ENCODE measurements around the gene PSENEN.
A peak's percentile ranks its signal among the peaks of the same experiment; 100 is the strongest.

The PSENEN gene

GRCh38 chr19:35740423-35741202 is 4.8 kb upstream of the PSENEN start (continued):
- TF ChIP-seq, protein P1, sequence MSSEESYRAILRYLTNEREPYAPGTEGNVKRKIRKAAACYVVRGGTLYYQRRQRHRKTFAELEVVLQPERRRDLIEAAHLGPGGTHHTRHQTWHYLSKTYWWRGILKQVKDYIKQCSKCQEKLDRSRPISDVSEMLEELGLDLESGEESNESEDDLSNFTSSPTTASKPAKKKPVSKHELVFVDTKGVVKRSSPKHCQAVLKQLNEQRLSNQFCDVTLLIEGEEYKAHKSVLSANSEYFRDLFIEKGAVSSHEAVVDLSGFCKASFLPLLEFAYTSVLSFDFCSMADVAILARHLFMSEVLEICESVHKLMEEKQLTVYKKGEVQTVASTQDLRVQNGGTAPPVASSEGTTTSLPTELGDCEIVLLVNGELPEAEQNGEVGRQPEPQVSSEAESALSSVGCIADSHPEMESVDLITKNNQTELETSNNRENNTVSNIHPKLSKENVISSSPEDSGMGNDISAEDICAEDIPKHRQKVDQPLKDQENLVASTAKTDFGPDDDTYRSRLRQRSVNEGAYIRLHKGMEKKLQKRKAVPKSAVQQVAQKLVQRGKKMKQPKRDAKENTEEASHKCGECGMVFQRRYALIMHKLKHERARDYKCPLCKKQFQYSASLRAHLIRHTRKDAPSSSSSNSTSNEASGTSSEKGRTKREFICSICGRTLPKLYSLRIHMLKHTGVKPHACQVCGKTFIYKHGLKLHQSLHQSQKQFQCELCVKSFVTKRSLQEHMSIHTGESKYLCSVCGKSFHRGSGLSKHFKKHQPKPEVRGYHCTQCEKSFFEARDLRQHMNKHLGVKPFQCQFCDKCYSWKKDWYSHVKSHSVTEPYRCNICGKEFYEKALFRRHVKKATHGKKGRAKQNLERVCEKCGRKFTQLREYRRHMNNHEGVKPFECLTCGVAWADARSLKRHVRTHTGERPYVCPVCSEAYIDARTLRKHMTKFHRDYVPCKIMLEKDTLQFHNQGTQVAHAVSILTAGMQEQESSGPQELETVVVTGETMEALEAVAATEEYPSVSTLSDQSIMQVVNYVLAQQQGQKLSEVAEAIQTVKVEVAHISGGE (tag by site-specific recombination; conservative IDR thresholded peaks at IDR 0.05; ENCODE audit: low read depth): peak; percentile 92
- no peak for TF ChIP-seq ZFP41 (tag by site-specific recombination; IDR thresholded peaks at IDR 0.05; ENCODE audit: borderline replicate concordance)
- TF ChIP-seq SETDB1 (IDR thresholded peaks at IDR 0.05; ENCODE audit: insufficient read length, low read length): no peak
- TF ChIP-seq ZNF391 (tag by site-specific recombination; IDR thresholded peaks at IDR 0.05; ENCODE audit: borderline replicate concordance, low read depth): peak; percentile 88; the same call in 1 of the 2 replicates
- no peak for TF ChIP-seq ZNF664 (tag by site-specific recombination; IDR thresholded peaks at IDR 0.05)
- TF ChIP-seq ZNF155 (tag by site-specific recombination; IDR thresholded peaks at IDR 0.05): no peak
- peak; percentile 93 for TF ChIP-seq PATZ1 (tag by site-specific recombination; IDR thresholded peaks at IDR 0.05)
- TF ChIP-seq ZNF544 (tag by site-specific recombination; IDR thresholded peaks at IDR 0.05): no peak
- TF ChIP-seq ZNF341 (tag by site-specific recombination; IDR thresholded peaks at IDR 0.05; ENCODE audit: low read depth): peak; percentile 95
- TF ChIP-seq HOXD13 (CRISPR knock-in tag; IDR thresholded peaks at IDR 0.05; ENCODE audit: borderline replicate concordance): no peak
- TF ChIP-seq SP7 (tag by site-specific recombination; IDR thresholded peaks at IDR 0.05): peak; percentile 85
- no peak for TF ChIP-seq HOXC10 (CRISPR knock-in tag; IDR thresholded peaks at IDR 0.05)
- TF ChIP-seq ZNF677 (tag by site-specific recombination; IDR thresholded peaks at IDR 0.05): no peak
- no peak for TF ChIP-seq ZSCAN23 (tag by site-specific recombination; IDR thresholded peaks at IDR 0.05)
- peak; percentile 82 for TF ChIP-seq ZNF629 (tag by site-specific recombination; IDR thresholded peaks at IDR 0.05)
- no peak; the same call in 1 of the 2 replicates for TF ChIP-seq ZNF777 (tag by site-specific recombination; IDR thresholded peaks at IDR 0.05; ENCODE audit: borderline replicate concordance)
- TF ChIP-seq, protein P2, sequence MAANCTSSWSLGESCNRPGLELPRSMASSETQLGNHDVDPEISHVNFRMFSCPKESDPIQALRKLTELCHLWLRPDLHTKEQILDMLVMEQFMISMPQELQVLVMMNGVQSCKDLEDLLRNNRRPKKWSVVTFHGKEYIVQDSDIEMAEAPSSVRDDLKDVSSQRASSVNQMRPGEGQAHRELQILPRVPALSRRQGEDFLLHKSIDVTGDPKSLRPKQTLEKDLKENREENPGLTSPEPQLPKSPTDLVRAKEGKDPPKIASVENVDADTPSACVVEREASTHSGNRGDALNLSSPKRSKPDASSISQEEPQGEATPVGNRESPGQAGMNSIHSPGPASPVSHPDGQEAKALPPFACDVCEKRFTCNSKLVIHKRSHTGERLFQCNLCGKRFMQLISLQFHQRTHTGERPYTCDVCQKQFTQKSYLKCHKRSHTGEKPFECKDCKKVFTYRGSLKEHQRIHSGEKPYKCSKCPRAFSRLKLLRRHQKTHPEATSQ (tag by site-specific recombination; IDR thresholded peaks at IDR 0.05): no peak
- TF ChIP-seq ZNF776 (tag by site-specific recombination; IDR thresholded peaks at IDR 0.05; ENCODE audit: borderline replicate concordance): no peak
- TF ChIP-seq GLIS1 (tag by site-specific recombination; IDR thresholded peaks at IDR 0.05): peak; percentile 96
- no peak for TF ChIP-seq ZNF404 (tag by site-specific recombination; IDR thresholded peaks at IDR 0.05)
- TF ChIP-seq, protein P3, sequence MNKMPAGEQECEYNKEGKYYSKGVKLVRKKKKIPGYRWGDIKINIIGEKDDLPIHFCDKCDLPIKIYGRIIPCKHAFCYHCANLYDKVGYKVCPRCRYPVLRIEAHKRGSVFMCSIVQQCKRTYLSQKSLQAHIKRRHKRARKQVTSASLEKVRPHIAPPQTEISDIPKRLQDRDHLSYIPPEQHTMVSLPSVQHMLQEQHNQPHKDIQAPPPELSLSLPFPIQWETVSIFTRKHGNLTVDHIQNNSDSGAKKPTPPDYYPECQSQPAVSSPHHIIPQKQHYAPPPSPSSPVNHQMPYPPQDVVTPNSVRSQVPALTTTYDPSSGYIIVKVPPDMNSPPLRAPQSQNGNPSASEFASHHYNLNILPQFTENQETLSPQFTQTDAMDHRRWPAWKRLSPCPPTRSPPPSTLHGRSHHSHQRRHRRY (tag by site-specific recombination; IDR thresholded peaks at IDR 0.05): no peak
- no peak for TF ChIP-seq ZNF350 (tag by site-specific recombination; IDR thresholded peaks at IDR 0.05)
- no peak for TF ChIP-seq ZNF19 (tag by site-specific recombination; IDR thresholded peaks at IDR 0.05; ENCODE audit: low read depth)
- no peak for TF ChIP-seq ZNF121 (tag by site-specific recombination; IDR thresholded peaks at IDR 0.05)
- no peak for TF ChIP-seq ZNF549 (tag by site-specific recombination; IDR thresholded peaks at IDR 0.05)
- TF ChIP-seq ZNF416 (tag by site-specific recombination; IDR thresholded peaks at IDR 0.05): no peak
